Stomach (tissue), 4 donors: Measurements from ENCODE around the gene SOX5.

Experiments
- POLR2A ChIP-seq, 4 donors: fragments of 450-650 bp; IDR thresholded peaks; one replicate each; pipeline ENCODE4 v1.6.1; 2016; ENCODE audit warnings: antibody characterized with exemption in 4 of 4, control low read depth in 2 of 4, mild to moderate bottlenecking in 1 of 4, moderate library complexity in 1 of 4
- TF ChIP-seq, protein P1 (sequence below), 7 experiments: fragments of 450-650 bp in 4 of 7; fragments of 200-600 bp in 3 of 7; sonication (generic) in 3 of 7; IDR thresholded peaks; one replicate each; pipeline ENCODE4 v1.5.1; 2016 to 2019; ENCODE audit warnings: antibody characterized with exemption in 7 of 7, control low read depth in 2 of 7, mild to moderate bottlenecking in 1 of 7

- TF ChIP-seq, protein P1, sequence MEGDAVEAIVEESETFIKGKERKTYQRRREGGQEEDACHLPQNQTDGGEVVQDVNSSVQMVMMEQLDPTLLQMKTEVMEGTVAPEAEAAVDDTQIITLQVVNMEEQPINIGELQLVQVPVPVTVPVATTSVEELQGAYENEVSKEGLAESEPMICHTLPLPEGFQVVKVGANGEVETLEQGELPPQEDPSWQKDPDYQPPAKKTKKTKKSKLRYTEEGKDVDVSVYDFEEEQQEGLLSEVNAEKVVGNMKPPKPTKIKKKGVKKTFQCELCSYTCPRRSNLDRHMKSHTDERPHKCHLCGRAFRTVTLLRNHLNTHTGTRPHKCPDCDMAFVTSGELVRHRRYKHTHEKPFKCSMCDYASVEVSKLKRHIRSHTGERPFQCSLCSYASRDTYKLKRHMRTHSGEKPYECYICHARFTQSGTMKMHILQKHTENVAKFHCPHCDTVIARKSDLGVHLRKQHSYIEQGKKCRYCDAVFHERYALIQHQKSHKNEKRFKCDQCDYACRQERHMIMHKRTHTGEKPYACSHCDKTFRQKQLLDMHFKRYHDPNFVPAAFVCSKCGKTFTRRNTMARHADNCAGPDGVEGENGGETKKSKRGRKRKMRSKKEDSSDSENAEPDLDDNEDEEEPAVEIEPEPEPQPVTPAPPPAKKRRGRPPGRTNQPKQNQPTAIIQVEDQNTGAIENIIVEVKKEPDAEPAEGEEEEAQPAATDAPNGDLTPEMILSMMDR (IDR thresholded peaks at IDR 0.05), result no peak
- TF ChIP-seq POLR2A (IDR thresholded peaks at IDR 0.05), result no peak
These were observed 218.0 kb downstream of the SOX5 start for GRCh38 chr12:23731493-23731892.
